ENCODE results near the gene DOK6.

The DOK6 gene

GRCh38 chr18:69755856-69756496 lies 355.3 kb downstream of the DOK6 start:
- no peak for DNase-seq

- DNase-seq, result no peak
Observed at GRCh38 chr18:69757733-69758132, 357.0 kb downstream of the DOK6 start.

DNA sequence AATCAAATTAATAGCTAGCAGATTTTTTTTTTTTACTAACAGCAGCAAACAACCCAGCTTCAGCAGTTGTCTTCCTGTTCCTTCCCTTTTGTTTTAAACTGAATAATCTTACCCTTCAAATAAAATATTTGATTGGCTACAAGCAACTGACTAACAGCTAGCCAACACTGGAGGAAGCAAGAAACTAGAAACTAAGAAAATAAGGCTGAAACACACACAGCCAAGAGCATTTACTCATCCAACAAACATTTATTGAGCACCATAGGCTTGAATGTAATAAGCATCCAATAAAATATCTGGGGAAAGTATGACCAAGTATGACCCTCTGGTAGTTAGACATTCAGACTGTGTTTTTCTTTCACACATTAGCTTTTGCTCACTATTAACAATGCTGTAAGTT lies 357.8 kb downstream of the DOK6 start:
- no peak for DNase-seq

GRCh38 chr18:69759046-69759445 lies 358.4 kb downstream of the DOK6 start:
- no peak for DNase-seq

GRCh38 chr18:69763002-69763401 lies 362.3 kb downstream of the DOK6 start:
- DNase-seq, result no peak

DNA sequence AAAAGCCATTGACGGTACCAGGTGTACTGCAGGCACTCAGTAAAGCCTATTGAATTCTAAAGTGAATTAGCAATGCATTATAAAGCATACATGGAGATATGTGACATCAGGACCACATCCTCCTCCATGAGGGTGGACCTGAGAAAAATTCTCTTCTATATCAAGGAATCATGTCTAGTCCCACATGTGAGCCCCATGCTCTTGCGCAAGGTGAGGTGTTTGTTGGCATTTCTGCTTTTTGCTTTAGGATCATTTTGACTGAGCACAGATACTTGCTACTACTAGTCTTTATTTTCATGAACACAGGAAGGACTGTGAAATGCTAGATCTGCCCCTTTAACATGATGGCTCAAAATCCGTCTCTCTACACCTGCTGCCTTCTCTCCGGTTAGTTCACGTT lies 363.1 kb downstream of the DOK6 start:
- DNase-seq, result no peak

DNA sequence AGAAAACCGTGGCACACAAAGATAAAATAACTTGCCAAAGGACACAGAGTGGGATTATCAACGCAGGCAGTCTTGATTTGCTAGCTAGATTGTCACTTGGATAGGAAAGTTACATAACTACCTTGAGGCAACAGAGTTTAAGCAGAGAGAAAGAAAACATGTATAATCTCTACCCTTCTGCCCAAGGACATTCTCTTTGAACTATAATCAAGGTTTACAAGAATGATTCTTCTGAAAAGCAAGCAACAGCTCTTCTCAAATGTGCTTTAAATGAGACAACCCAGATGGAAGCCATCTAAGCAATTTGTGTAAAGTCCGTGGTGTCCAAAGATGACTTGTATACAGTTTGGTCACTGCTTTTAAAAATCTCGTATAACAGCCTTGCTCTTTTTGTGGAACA lies 369.6 kb downstream of the DOK6 start:
- no peak for DNase-seq

DNA sequence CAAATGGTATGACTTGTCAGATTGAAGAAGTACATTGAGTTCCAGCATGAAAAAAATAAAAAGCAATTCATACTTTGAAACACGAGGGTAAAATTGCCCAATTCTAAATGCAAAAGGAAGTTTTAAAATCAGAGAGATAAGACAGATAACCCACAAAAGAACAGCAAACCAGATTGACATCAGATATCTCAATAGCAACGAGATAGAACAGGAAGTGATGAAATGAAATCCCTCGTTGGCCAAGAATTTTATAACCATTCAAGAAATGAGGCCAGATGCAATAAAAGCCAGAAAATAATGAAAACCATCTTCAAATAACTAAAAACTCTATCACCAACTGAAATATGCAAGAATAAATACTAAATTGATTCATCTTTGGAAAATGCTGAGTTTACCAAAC lies 374.1 kb downstream of the DOK6 start:
- DNase-seq, result no peak

DNA sequence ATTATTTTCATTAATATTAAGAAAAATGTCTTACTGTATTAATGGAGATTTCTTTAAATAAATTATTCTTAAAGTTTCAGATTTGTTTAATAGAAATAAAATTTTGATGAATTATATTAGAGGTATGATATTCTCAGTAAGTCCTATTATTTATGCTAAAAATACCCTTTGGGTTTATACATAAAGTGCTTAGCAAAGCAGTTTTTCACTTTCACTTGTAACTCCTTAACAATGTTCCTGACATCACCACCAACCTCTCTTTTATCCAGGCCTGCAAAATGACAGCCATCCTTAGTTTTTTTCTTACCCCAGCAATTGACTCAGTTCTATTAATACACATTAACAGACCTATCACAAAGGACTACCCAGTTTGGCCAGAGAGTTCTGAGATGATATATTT lies 376.6 kb downstream of the DOK6 start:
- no peak for DNase-seq

DNA sequence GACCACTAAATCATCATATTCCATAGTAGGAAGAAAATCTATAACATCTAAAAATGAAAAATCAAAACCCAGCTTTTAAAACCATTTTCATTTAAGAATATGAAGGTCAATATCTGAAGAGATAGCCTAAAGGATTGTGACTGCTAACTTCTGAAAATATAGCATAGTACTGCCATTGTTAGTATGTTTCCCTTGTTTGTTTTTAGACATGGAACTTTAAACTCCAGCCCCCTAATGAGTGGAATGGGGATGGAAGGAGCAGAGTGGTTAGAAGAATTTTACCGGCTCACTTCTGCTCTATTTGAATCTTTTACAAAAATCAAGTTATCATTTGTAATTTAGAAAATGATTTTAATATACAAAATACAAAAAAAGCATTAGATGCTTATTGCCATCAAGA lies 378.0 kb downstream of the DOK6 start:
- DNase-seq, result no peak

- DNase-seq, result no peak
Observed at GRCh38 chr18:69780851-69781250, 380.2 kb downstream of the DOK6 start.

DNA sequence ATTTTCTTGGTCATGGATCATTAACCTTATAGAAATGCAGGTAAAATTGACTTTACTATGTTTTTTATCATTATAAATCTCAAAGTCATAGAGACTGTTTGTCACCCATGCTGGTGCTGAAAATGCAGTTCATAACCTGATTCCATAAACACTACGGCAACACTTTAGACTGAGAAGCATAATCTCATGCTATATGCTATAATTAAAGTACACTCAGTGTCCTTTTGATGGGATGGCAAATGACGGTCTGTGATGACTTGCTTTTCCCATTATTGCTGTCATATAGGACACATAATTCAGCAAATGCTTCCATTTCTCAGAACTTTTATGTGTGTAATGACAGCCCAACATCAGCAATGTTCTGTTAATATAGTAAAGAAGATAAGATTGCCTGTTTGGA lies 384.1 kb downstream of the DOK6 start:
- DNase-seq, result no peak

- DNase-seq, result no peak
Observed at GRCh38 chr18:69785466-69785865, 384.8 kb downstream of the DOK6 start.

- no peak for DNase-seq
Observed at GRCh38 chr18:69786427-69786826, 385.7 kb downstream of the DOK6 start.

DNA sequence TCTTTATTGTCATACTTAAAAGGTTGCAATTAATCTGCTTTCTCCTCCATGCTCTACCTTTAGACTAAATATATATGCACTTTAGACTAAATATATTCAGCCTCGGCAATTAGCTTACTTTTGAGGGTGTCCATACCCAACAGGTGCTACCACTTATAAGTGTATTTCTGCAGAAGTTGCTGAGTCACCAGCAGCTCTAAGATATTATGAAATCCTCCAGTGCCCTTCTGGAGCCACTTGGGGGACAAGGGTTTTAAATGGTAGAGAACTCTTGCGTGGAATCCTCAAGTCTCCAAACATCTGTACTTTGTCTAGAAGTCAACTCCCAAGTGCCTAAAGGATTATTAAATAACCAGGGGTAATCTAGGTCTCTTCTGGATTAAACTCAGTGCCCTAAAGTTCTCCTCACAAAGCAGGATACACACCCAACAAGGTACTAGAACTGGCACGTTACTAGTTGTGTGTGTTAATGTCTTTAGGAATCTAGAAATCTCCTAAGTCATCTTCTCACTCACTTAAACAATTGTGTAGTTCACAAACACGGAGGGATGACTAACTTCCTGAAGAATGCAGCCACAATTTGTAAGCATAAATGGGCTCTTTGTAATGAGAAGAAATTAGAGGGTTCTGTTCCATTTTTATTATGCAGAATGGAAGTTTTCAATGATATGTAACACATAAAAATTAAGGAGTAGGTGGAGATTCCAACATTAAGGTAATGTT lies 387.3 kb downstream of the DOK6 start:
- no peak for DNase-seq

- no peak for DNase-seq
Observed at GRCh38 chr18:69789794-69790193, 389.1 kb downstream of the DOK6 start.

DNA sequence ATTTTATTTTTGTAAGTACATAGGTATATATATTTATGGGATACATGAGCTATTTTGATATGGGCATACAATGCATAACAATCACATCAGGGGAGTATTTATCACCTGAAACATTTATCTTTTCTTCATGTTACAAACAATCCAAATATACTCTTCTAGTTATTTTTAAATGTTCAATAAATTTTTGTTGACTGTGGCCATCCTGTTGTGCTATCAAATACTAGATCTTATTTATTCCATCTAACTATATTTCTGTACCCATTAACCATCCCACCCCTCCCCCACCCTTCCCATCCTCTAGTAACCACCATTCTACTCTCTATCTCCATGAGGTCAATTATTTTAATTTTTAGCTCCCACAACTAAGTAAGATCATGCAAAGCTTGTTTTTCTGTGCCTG lies 390.0 kb downstream of the DOK6 start:
- DNase-seq, result no peak

DNA sequence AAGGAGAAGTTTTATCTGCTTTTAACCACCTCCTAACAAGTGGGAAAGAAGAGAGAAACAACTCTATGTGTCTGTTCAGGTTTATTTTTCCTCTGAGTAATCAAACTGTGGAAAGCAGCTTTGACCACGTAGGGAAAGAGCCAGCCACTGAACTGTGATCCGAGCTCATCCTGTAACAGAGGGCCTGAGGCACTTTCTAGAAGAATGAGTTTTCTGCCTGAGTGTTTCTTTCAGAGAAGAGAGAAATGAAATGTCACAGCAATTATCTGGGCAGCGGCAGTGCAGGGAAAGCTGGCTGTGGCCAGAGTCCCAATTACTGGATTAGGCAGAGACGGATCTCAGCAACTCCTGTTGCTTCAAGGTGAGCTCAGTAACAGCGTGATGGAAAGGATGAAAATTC lies 395.1 kb downstream of the DOK6 start:
- DNase-seq, result no peak

DNA sequence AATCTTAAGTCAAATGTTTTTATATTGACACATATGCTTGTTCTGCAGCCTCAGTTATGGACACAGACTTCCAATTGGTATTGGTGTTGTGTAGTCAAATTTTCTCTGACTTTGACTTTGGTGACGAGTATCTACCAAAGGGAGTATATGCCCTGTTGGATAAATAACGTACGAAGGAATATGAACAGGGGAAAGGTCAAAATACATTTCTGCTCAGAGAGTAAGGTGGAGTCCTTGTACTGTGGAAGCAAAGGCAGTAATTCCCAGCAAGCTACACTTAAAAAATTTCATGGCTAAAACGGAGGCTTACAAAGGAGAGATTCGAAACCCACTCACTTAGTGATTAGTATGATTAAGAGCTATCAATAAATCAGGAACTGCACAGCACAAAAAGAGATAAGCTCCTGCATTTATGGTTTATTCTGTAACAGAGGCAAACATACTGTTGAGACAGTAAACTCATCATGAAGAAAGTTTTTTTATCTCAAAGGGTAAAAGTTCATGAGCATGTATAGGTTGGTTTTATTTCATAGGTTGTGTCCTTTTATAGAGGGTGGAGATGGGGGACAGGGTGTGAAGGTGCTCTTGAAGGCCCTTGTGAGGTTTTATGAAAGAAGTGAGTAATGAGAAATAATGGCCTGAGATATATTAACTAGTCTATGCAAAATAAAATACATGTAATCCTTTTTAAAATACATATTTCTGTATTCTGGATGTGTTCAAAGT lies 404.3 kb downstream of the DOK6 start:
- no peak for DNase-seq

GRCh38 chr18:69808399-69808798 lies 407.7 kb downstream of the DOK6 start:
- no peak for DNase-seq

DNA sequence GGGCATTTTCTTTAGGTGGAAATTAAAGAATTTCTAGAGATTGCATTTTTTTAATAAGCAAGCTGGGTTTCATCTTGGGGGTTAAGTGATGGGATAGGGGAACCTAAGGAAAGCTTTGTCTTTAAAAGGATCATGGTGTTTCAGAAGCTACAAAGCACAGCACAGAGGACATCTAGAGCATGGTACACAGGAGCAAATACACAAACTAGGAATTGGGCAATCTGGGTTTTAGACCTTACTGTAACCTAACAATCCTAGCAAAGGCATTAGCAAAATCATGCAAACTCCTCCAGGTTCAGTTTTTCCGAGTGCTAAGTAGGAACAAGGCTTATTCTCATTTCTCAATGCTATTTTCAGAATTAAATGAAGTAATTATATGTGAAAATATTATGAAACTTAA lies 412.9 kb downstream of the DOK6 start:
- DNase-seq, result no peak

DNA sequence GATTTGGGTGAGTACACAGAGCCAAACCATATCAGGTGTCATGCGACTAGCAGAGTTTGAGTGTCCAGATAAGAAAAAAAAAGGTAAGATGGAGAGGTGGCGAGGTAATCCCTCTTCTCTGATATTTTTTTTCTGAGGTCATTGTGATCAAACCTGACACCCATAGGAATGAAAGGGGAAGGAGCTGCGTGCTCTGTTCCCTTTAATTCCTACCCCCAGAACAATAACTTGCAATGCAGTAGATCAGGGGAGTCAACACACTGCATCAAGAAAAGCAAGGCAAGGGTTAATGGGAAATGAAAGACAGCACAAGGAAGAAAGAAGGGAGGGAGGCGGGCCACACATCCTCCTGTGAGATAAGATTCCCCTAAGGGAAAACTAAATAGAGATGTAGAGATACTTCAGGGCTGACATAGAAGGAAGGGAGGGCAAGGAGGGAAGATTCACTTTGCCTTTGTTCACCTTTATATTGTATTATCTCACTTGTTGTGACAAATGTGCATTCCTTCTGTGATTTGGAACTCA lies 414.2 kb downstream of the DOK6 start:
- no peak for DNase-seq

DNA sequence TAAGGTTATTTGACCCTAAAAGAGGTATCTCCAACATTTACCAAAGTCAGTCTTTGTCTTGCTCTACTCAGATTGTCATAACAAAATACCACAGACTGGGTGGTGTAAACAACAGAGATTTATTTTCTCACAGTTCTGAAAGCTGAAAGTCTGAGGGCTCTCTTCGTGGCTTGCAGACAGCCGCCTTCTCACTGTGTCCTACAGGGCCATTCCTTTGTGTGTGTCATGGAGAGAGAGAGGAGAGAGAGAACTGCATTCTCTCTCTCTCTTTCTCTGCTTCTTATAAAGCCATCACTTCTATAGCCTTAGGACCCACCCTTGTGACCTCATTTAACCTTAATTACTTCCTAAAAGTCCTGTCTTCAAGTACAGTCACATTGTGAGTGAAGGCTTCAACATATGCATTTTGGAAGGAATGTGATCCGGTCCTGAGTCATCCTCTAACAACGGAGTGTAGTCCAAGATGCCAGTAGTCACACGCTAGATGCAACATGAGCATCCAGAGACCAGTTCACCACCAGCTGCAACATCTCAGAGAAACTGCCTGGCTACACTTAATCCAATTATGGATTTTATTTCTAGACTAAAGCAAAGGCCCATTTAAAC lies 416.8 kb downstream of the DOK6 start:
- no peak for DNase-seq

GRCh38 chr18:69819460-69819859 lies 418.8 kb downstream of the DOK6 start:
- DNase-seq, result no peak
